Uterus (tissue), 2 donors: ENCODE measurements around the gene DLK2.

Source experiments
- CTCF ChIP-seq, 4 experiments: fragments of 200-600 bp in 2 of 4; fragments of 450-650 bp in 2 of 4; sonication (generic) in 2 of 4; IDR thresholded peaks; one replicate each; pipeline ENCODE4 v1.5.1; 2016 to 2019; ENCODE audit warnings: antibody characterized with exemption in 4 of 4, mild to moderate bottlenecking in 2 of 4, moderate library complexity in 1 of 4
- POLR2A ChIP-seq, 2 donors: fragments of 450-650 bp; IDR thresholded peaks; one replicate each; pipeline ENCODE4 v1.6.1; 2016; ENCODE audit warnings: antibody characterized with exemption in 2 of 2, mild to moderate bottlenecking in 1 of 2, moderate library complexity in 1 of 2

DNA sequence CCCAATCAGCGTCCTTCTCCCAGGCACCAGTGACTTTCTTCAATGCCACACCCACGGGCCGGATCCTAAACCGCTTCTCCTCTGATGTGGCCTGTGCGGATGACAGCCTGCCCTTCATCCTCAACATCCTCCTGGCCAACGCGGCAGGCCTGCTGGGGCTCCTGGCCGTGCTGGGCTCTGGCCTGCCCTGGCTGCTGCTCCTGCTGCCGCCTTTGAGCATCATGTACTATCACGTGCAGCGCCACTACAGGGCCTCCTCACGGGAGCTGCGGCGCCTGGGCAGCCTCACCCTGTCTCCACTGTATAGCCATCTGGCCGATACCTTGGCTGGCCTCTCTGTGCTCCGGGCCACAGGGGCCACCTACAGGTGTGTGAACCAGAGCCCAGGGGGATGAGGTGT, 9.8 kb downstream of the DLK2 start:
- TF ChIP-seq CTCF (IDR thresholded peaks at IDR 0.05) = no peak
- TF ChIP-seq POLR2A (IDR thresholded peaks at IDR 0.05) = no peak
